Activated T-helper 17 cell treated with anti-CD3 and anti-CD28 coated beads, Interleukin-2, amount 50 U/mL, for 72 hours (primary cell): ENCODE data around the gene GLTP. TPM values are rescaled to one million over a fixed set of nuclear protein-coding genes. Genes with fewer than 3 reads are reported as not detected.
"Not testable (repeated sequence)": the region's sequence is repeated elsewhere in the genome, so short reads cannot be mapped to it uniquely, and the experiment has no call there.

Experiments used
- ATAC-seq: fragments of 150-1000 bp; cut with Tn5 transposase; replicated peaks from 2 replicates; pipeline ENCODE4 v1.10.0; 2021; ENCODE audit warnings: mild to moderate bottlenecking, moderate library complexity
- H3K27ac Mint-ChIP-seq: one replicate; pipeline ENCODE4 v1.8.0; 2022; ENCODE audit warnings: mixed read lengths
- H3K27me3 Mint-ChIP-seq: one replicate; pipeline ENCODE4 v1.8.0; 2022; ENCODE audit warnings: mixed read lengths
- H3K36me3 Mint-ChIP-seq: one replicate; pipeline ENCODE4 v1.8.0; 2022; ENCODE audit warnings: low read depth, mild to moderate bottlenecking, mixed read lengths
- H3K4me1 Mint-ChIP-seq: one replicate; pipeline ENCODE4 v1.8.0; 2022; ENCODE audit warnings: mixed read lengths
- H3K4me3 Mint-ChIP-seq: one replicate; pipeline ENCODE4 v1.8.0; 2022; ENCODE audit warnings: mild to moderate bottlenecking, mixed read lengths
- H3K9me3 Mint-ChIP-seq: one replicate; pipeline ENCODE4 v1.8.0; 2022; ENCODE audit warnings: mixed read lengths
- total RNA-seq, 2 donors: library from RNA; stranded (reverse); gene quantifications; one replicate each; pipeline ENCODE4 v1.2.3, GENCODE V29; 2022

GLTP gene
- 10 to 100 TPM; 25.7 to 26.4 TPM for total RNA-seq

- H3K27ac Mint-ChIP-seq, result peak within 1 kb of the TSS; percentile 95
- no peaks in the 10 kb centered on the region for H3K36me3 Mint-ChIP-seq
- H3K27me3 Mint-ChIP-seq, result no peaks in the 10 kb centered on the region
- no peaks in the 10 kb centered on the region for H3K9me3 Mint-ChIP-seq
- peak within 1 kb of the TSS; percentile 94 for H3K4me3 Mint-ChIP-seq
- ATAC-seq, result peak; percentile 95
- peaks cover 22% of the 10 kb centered on the region for H3K4me1 Mint-ChIP-seq
Measured at GRCh38 chr12:109880043-109880931, at the start of gene GLTP. GLTP (minus strand) TSS chr12:109880541; CDS start chr12:109880374, 167 bp downstream.

- peaks cover 62% of the 10 kb centered on the region for H3K36me3 Mint-ChIP-seq
- not testable (repeated sequence) for H3K27me3 Mint-ChIP-seq, H3K4me1 Mint-ChIP-seq, H3K27ac Mint-ChIP-seq, ATAC-seq, H3K4me3 Mint-ChIP-seq, H3K9me3 Mint-ChIP-seq
Measured at GRCh38 chr12:109929326-109929725, 49.0 kb upstream of the GLTP start.

GRCh38 chr12:109928058-109928656 lies 47.8 kb upstream of the GLTP start:
- Mint-ChIP-seq H3K4me3 (no peak overlapping the region), H3K9me3 (no peaks in the 10 kb centered on the region), H3K36me3 (peaks cover 52% of the 10 kb centered on the region), H3K27me3 (no peaks in the 10 kb centered on the region), H3K4me1 (no peaks in the 10 kb centered on the region), H3K27ac (peak overlapping the region; percentile 68)
- ATAC-seq, result no peak

DNA sequence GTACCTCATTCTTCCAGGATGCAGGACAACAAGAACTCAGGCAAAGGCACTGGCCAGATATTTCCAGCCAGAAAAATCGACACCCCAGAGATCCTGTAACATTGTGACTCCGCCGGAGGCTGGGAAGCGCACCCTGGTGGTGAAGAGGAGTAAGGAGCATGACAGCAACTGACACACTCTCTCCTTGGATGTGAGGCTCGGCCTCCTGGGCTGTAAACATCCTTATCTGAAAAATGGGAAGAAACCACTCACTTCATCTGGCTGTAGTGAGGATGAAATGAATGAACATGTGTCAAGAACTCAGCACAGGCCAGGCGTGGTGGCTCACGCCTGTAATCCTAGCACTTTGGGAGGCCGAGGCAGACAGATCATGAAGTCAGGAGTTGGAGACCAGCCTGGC lies 47.3 kb upstream of the GLTP start:
- H3K27me3 Mint-ChIP-seq, result no peaks in the 10 kb centered on the region
- no peaks in the 10 kb centered on the region for H3K4me1 Mint-ChIP-seq
- H3K4me3 Mint-ChIP-seq, result no peak overlapping the region
- H3K9me3 Mint-ChIP-seq, result no peaks in the 10 kb centered on the region
- H3K27ac Mint-ChIP-seq, result peak overlapping the region; percentile 68
- peaks cover 46% of the 10 kb centered on the region for H3K36me3 Mint-ChIP-seq
- peak; percentile 64 for ATAC-seq

GRCh38 chr12:109926488-109927210 lies 46.3 kb upstream of the GLTP start:
- H3K27ac Mint-ChIP-seq, result no peak overlapping the region
- peaks cover 38% of the 10 kb centered on the region for H3K36me3 Mint-ChIP-seq
- H3K9me3 Mint-ChIP-seq, result no peaks in the 10 kb centered on the region
- no peak overlapping the region for H3K4me3 Mint-ChIP-seq
- H3K27me3 Mint-ChIP-seq, result no peaks in the 10 kb centered on the region
- no peak for ATAC-seq
- no peaks in the 10 kb centered on the region for H3K4me1 Mint-ChIP-seq

DNA sequence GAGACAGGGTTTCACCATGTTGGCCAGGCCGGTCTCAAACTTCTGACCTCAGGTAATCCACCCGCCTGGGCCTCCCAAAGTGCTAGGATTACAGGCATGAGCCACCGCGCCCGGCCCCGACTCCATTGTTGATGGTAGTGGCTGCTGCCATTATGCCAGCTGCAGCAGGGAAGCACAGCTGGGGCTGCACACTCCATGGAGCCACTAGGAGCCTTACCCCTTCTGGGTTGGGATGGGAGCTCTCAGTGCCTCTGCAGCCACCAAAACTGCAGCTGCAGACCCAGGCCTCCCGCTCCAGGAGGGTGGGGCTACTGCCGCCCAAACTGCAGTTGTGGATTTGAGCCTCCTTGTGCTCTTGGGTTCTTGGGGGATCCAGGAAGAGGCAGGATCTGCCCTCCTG lies 45.7 kb upstream of the GLTP start:
- no peaks in the 10 kb centered on the region for H3K27me3 Mint-ChIP-seq
- ATAC-seq, result no peak

DNA sequence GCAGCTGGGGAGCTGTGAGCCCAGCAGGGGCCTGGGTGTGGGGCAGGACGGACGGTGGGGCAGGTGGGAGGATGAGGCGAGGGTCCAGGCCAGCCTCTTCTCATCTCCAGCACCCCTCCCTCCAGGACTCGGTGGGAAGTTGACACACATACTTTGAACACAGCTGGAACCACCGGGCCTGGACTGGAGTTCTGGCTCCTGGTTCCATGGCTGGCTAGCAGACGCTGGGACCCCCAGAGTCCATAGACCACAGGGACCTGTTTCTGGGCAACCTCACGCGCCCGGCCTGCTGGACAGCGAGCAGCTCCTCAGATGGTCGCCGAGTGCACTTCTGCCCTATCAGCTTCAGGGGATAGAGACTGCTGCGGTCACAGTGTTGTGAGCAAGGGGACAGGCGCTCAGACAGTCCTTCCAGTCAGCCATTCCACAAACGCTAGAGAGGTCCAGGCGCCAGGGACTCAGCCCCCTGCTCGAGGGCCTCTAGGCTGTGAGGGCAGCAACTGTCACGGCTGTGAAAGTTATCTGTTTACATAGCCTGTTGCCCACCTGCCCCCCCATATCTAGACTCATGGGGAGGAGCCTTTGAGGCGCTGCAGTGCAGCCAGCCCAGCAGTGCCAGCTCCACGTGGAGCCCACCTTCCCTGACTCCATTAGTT lies 45.0 kb upstream of the GLTP start:
- Mint-ChIP-seq H3K9me3 (no peaks in the 10 kb centered on the region), H3K27me3 (no peaks in the 10 kb centered on the region), H3K27ac (peak overlapping the region; percentile 44), H3K4me3 (no peak overlapping the region), H3K4me1 (no peaks in the 10 kb centered on the region), H3K36me3 (peaks cover 40% of the 10 kb centered on the region)
- ATAC-seq, result no peak

More for the DNA sequence above, 45.7 kb upstream of the GLTP start:
- Mint-ChIP-seq H3K4me1 (no peaks in the 10 kb centered on the region), H3K36me3 (peaks cover 38% of the 10 kb centered on the region), H3K9me3 (no peaks in the 10 kb centered on the region), H3K27ac (no peak overlapping the region), H3K4me3 (no peak overlapping the region)

GRCh38 chr12:109923481-109924245 lies 43.3 kb upstream of the GLTP start:
- no peak overlapping the region for H3K4me3 Mint-ChIP-seq
- no peaks in the 10 kb centered on the region for H3K27me3 Mint-ChIP-seq
- H3K9me3 Mint-ChIP-seq, result no peaks in the 10 kb centered on the region
- H3K36me3 Mint-ChIP-seq, result peaks cover 43% of the 10 kb centered on the region
- H3K27ac Mint-ChIP-seq, result peak overlapping the region; percentile 47
- no peak for ATAC-seq
- H3K4me1 Mint-ChIP-seq, result no peaks in the 10 kb centered on the region

GRCh38 chr12:109923038-109923437 lies 42.7 kb upstream of the GLTP start:
- Mint-ChIP-seq H3K9me3 (no peaks in the 10 kb centered on the region), H3K36me3 (peaks cover 49% of the 10 kb centered on the region), H3K4me3 (no peak overlapping the region), H3K27ac (peak overlapping the region; percentile 47), H3K4me1 (no peaks in the 10 kb centered on the region), H3K27me3 (no peaks in the 10 kb centered on the region)
- no peak for ATAC-seq

- no peaks in the 10 kb centered on the region for H3K9me3 Mint-ChIP-seq
- H3K4me1 Mint-ChIP-seq, result no peaks in the 10 kb centered on the region
- no peaks in the 10 kb centered on the region for H3K27me3 Mint-ChIP-seq
- H3K36me3 Mint-ChIP-seq, result peaks cover 52% of the 10 kb centered on the region
- ATAC-seq, result no peak
- H3K4me3 Mint-ChIP-seq, result no peak overlapping the region
- no peak overlapping the region for H3K27ac Mint-ChIP-seq
Measured at GRCh38 chr12:109921982-109922381, 41.6 kb upstream of the GLTP start.

GRCh38 chr12:109920261-109920780 lies 40.0 kb upstream of the GLTP start:
- H3K27me3 Mint-ChIP-seq, result no peaks in the 10 kb centered on the region
- H3K4me3 Mint-ChIP-seq, result no peak overlapping the region
- peaks cover 69% of the 10 kb centered on the region for H3K36me3 Mint-ChIP-seq
- H3K4me1 Mint-ChIP-seq, result no peaks in the 10 kb centered on the region
- no peak for ATAC-seq
- H3K27ac Mint-ChIP-seq, result peak overlapping the region; percentile 77
- H3K9me3 Mint-ChIP-seq, result no peaks in the 10 kb centered on the region

- Mint-ChIP-seq H3K4me1 (no peaks in the 10 kb centered on the region), H3K9me3 (no peaks in the 10 kb centered on the region), H3K36me3 (peaks cover 72% of the 10 kb centered on the region), H3K27ac (peak overlapping the region; percentile 55), H3K4me3 (no peak overlapping the region), H3K27me3 (no peaks in the 10 kb centered on the region)
- ATAC-seq, result no peak
Measured at GRCh38 chr12:109919456-109919855, 39.1 kb upstream of the GLTP start.

GRCh38 chr12:109916045-109916444 lies 35.7 kb upstream of the GLTP start:
- Mint-ChIP-seq H3K9me3 (no peaks in the 10 kb centered on the region), H3K27me3 (no peaks in the 10 kb centered on the region), H3K4me3 (no peak overlapping the region), H3K4me1 (no peaks in the 10 kb centered on the region), H3K27ac (peak overlapping the region; percentile 74), H3K36me3 (peaks cover 96% of the 10 kb centered on the region)
- no peak for ATAC-seq
